SIG-M5 treated with dmso at 0.1 percent for 504 hours (cell line): Measurements from ENCODE around the gene LRGUK.

Experiments used
- DNase-seq: peaks from one replicate; lab custom pipeline; 2025; ENCODE audit not compliant: unreplicated experiment; lab: John Stamatoyannopoulos, UW

LRGUK gene

GRCh38 chr7:134122980-134123379, 4.2 kb upstream of the LRGUK start:
- DNase-seq: no peak

- no peak for DNase-seq
Observed at GRCh38 chr7:134126146-134126545, 994 bp upstream of the LRGUK start.

GRCh38 chr7:134126596-134126965, 559 bp upstream of the LRGUK start:
- DNase-seq: no peak

- no peak for DNase-seq
Observed at GRCh38 chr7:134128829-134129228, 1.7 kb downstream of the LRGUK start.

- DNase-seq: peak; percentile 18
Observed at GRCh38 chr7:134129856-134130523, 2.9 kb downstream of the LRGUK start.

GRCh38 chr7:134134004-134134403, 6.9 kb downstream of the LRGUK start:
- no peak for DNase-seq

- peak; percentile 28 for DNase-seq
Observed at GRCh38 chr7:134140889-134141867, 14.0 kb downstream of the LRGUK start.

- DNase-seq: no peak
Observed at GRCh38 chr7:134141868-134142264, 14.7 kb downstream of the LRGUK start.

GRCh38 chr7:134153493-134154136, 26.5 kb downstream of the LRGUK start:
- no peak for DNase-seq

GRCh38 chr7:134154581-134155130, 27.5 kb downstream of the LRGUK start:
- DNase-seq: no peak

- no peak for DNase-seq
Observed at GRCh38 chr7:134155206-134155605, 28.1 kb downstream of the LRGUK start.

- no peak for DNase-seq
Observed at GRCh38 chr7:134155871-134156270, 28.7 kb downstream of the LRGUK start.

- DNase-seq: no peak
Observed at GRCh38 chr7:134165252-134165651, 38.1 kb downstream of the LRGUK start.

GRCh38 chr7:134167250-134167649, 40.1 kb downstream of the LRGUK start:
- DNase-seq: no peak

GRCh38 chr7:134167841-134168240, 40.7 kb downstream of the LRGUK start:
- no peak for DNase-seq

- peak; percentile 77 for DNase-seq
Observed at GRCh38 chr7:134174795-134175261, 47.7 kb downstream of the LRGUK start.

- no peak for DNase-seq
Observed at GRCh38 chr7:134175334-134176036, 48.3 kb downstream of the LRGUK start.

GRCh38 chr7:134176037-134176350, 48.9 kb downstream of the LRGUK start:
- no peak for DNase-seq

GRCh38 chr7:134179036-134180011, 52.2 kb downstream of the LRGUK start:
- DNase-seq: no peak

- DNase-seq: no peak
Observed at GRCh38 chr7:134180376-134180775, 53.2 kb downstream of the LRGUK start.
